ENCODE measurements around the gene IL1F10.
A peak's percentile ranks its signal among the peaks of the same experiment; 100 is the strongest.

Gene IL1F10

DNA sequence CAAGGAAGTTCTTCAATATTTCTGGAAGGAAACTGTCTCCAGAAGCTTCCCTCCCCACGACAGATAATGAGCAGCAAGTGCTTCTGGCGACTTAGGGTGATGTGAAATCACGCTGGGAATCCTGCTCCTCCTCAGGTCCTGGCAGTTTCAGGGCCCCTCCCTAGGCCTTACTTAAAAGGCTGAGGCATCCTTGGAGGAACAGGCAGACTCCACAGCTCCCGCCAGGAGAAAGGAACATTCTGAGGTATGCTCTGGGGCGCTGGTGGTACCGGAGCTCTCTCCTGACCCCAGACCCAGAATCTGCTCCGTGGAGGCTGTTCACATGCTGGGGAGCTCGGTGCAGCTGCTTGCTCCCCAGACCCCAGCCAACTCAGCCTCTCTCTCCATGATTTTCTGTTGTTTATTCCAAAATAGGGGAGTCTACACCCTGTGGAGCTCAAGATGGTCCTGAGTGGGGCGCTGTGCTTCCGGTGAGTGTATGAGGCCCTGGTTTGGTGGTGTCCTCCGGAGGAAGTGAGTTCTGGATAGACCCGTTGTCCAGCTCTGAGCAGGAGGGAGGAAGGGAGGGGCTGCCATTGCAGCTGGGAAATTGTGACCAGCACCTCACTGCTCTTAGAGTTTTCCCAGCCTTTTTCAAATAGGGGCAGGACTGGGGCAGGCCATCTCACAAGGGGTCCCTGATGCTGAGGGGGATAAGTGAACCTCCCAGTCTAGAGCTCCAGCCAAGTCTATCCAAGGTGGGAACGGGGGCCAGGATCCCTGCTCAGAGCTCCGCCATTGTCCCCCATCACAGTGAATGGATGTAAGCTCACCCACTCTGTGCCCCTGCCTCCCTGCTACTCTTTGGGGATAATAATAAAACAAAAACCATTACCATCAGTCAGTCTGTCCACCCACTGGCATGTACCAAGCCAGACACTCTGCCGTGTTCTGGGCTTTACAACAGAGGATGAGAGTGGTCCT, 8.5 kb upstream of the IL1F10 start, which contains the start of gene IL36RN:
IL36RN (plus strand) TSS at position 201 of the 963 bp plus-strand sequence; CDS start at position 442, 241 bp downstream.
- DNase-seq: no peak

DNA sequence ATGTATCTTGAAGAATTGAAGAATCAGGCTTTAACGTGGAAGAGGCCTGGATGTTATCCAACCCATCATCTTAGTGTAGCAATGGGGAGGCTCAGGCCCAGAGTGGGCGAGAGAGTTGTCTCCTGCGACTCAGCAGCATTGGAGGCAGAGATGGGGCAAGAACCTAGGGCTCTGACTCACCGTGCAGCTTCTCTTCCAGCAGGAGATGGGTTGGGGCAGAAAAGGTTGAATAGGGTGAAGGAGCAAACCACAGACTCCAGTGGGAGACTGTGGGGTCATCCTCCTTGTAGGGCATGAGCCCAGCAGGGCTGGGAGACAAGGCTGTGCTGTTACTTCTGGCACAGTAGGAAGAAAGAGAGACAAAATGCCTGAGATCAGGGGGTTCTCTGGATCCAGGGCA, 7.4 kb upstream of the IL1F10 start:
- no peak for DNase-seq

DNA sequence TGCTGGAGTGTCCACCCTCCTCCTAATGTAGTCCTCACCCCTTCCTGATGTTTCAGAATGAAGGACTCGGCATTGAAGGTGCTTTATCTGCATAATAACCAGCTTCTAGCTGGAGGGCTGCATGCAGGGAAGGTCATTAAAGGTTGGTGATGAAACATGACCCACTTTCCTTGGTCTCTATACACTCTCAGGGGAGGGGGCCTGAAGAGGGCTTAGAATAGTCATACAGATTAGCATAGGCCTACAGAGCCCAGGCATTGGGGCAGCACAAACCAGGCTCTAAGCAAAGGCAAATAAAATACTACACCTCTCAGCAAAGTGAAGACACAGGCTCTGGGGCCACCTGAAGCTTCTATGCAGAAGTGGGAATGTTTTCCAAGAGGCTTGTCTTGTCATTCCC, 7.0 kb upstream of the IL1F10 start:
- DNase-seq: no peak

GRCh38 chr2:113061241-113061640, 6.5 kb upstream of the IL1F10 start:
- no peak for DNase-seq

- DNase-seq: no peak
These were observed 5.6 kb upstream of the IL1F10 start for GRCh38 chr2:113061896-113062770.

DNA sequence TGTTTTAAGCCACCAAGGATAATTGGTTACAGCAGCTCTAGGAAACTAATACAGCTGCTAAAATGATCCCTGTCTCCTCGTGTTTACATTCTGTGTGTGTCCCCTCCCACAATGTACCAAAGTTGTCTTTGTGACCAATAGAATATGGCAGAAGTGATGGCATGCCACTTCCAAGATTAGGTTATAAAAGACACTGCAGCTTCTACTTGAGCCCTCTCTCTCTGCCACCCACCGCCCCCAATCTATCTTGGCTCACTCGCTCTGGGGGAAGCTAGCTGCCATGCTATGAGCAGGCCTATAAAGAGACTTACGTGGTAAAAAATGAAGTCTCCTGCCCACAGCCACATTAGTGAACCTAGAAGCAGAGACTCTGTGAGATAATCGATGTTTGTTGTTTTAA, 3.5 kb upstream of the IL1F10 start:
- no peak for DNase-seq

- no peak for DNase-seq
These were observed 2.9 kb upstream of the IL1F10 start for GRCh38 chr2:113064898-113065297.

DNA sequence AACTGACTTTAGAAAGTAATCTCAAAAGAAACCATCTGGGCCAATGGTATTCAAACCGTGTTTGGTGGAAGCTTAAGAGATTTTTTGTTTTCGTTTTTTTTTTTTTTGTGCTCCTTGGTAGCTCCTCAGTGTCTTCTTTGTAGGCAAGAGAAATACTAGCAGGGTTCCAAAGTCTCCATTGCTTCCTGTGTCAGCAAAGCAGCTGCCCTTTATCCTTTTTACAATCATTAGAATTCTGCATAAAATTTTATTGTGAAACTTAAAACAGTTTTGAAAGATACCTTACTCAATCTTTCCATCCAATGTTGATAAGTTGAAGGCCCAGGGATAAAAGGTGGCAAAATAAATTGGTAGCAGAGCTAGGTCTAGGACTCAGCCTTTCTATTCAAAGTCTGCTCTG, 479 bp downstream of the IL1F10 start:
- no peak for DNase-seq

DNA sequence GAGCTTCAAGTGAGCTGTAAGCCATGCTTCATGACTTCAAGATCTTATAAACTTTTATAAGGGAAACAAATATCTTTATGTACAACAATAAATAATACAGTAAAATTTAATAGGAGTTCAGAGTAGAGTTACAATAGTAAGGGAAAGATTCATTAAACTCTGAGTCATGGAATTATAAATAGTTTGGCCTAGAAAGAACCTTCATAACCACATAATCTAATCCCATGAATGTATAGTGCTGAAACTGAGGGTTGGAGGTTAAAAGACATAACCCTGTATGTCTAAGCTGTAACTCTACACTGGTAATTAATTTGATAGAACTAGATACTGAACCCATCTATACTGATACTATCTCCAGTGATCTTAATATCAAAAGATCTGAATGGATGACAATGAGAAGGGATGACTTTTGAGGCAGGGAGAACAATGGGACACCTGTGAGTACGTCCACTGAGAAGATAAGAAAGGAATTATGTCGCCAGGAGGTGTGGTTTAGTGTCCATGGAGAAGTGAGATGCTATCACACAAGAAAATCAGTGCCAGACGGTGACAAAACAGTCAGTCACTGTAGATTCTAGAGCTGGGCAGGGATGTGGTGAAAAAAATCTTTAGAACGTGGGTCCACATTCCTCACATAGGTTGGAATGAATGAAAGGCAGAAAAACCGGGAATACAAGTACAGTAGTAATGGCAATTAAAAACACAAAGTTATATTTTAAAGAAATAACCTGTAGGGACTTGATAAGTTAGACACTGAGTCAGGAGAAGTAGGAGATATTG, 1.1 kb downstream of the IL1F10 start:
- DNase-seq: no peak

DNA sequence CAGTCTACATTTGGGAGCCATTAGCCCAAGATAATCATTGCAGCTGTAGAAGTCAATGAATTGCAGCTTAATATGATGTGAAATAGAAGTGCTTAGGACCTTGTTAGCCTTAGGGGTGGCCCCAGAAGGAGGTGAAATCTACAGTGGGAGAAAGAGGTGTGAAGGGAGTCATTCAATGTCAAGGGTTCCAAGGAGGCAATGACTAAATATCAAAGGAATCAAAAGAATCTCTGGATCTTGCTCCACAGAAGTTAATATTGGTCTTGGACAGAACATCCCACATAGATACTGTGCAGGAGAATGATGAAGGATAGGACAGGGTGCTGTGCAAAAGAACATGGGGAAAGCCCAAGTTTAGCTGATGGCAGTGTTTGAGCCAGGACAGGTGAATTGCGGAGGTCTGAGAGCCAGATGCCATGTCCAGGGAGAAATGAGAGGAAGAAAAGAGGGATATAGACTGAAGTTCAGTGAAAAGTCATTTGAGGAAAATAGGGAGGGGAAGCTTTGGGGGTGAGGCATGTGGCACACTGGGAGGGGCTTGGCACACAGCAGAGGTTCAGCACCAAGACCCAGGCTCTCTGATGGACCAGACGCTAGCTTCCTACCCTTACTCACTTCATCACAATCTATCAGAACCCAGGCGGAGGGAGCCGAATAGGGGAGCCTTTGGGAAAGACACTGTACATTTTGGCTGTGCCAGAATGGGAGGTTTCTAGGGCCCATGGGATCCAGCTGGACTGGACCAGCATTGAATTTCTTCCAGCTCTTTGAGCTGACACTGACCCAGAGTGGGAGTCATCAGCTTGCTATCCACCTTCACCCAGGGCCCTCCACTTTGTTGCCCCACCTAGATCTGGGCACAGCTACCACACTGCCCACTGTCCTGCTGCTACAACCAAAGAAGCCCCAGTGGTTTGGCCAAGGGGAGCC, 2.2 kb downstream of the IL1F10 start:
- no peak for DNase-seq

- no peak for DNase-seq
These were observed 2.8 kb downstream of the IL1F10 start for GRCh38 chr2:113070606-113070975.

DNA sequence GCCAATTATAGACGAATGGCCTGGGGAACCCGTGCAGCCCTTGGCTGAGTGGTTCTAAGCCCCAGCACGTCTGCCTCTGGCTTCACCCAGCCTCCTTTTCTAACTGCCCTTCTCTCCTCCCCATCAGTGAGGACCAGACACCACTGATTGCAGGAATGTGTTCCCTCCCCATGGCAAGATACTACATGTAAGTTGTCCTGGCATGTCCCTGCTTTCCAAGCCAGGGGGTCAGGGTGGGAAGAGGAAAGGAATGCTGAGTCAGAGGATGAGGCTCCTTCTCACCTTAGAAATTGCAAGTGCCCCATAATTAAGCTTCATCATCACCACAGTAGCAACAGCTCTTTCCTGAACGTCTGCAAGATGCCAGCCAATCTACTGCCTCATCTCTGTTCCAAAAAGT, 4.8 kb downstream of the IL1F10 start:
- DNase-seq: no peak

DNA sequence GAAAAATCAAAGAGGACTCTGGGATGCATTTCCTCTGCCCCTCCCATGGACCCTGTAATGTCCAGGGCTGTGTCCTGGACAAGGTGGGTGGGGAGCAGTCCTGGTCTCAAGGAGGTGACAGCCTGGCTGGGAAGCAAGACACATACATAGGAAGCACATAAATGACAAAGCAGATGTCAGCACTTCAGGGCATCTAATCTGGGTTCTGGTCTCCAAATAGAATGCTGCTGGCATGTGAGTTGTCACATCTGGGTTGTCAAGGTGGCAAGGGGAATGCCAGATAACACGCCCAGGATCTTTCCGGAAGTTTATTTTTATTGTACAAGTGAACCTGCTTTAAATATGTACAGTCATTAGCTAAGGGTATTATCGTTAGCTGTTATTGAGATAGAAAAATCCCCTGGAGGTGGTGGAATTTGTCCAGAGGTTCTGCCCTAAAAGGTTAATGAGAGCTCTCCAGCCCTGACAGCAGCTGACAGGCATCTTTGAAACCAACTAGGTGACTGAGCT, 5.6 kb downstream of the IL1F10 start:
- no peak for DNase-seq

- DNase-seq: no peak
These were observed 7.3 kb downstream of the IL1F10 start for GRCh38 chr2:113075030-113075429.

DNA sequence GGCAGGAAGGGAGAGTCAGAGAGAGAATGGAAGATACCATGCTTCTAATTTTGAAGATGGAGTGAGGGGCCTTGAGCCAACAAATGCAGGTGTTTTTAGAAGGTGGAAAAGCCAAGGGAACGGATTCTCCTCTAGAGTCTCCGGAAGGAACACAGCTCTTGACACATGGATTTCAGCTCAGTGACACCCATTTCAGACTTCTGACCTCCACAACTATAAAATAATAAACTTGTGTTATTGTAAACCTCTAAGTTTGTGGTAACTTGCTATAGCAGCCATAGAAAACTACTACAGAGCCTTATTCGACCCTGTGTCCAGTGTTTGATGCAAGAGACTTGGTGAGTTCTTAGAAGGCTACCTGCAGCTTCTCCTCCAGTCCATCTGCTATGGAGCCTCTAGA, 7.8 kb downstream of the IL1F10 start:
- no peak for DNase-seq

- DNase-seq: no peak
These were observed 9.3 kb downstream of the IL1F10 start for GRCh38 chr2:113076954-113077669.

- no peak for DNase-seq
These were observed 10.2 kb downstream of the IL1F10 start for GRCh38 chr2:113077921-113078320.

- no peak for DNase-seq
These were observed 10.6 kb downstream of the IL1F10 start for GRCh38 chr2:113078350-113078839.

- DNase-seq: no peak
These were observed 11.4 kb downstream of the IL1F10 start for GRCh38 chr2:113079131-113079530.

DNA sequence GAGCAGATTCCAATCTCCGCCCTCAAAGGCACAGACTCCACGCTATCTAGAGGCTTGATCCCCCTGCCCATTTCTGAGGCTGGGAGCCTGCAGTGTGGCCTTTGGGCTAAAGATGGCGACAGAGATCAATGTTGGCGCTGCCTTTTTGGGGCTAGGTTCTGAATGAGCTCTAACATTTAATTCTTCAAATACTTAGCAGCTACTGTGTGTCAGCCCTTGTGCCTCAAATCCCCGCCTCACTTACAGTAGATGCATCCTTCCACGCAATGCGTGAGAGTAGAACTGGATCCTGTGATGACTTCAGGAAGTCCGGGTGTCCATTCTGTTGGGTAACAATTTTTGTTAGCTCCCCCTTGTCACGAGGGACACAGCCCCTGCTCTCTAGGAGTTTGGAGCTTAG, 12.4 kb downstream of the IL1F10 start:
- DNase-seq: peak in 1 of 2 experiments; percentile 16

Data from SHP77 (cell line).